Trophoblast cell (in vitro differentiated cells and primary cell): ENCODE data around the gene SHROOM3.
A peak's percentile ranks its signal among the peaks of the same experiment; 100 is the strongest.

Experiments
- DNase-seq, 2 donors: peaks; one replicate each; pipeline ENCODE4 v3.0.0-alpha.2; 2016
- H2AFZ ChIP-seq: 2 replicates; pipeline ENCODE4 v1.6.1; 2013; ENCODE audit warnings: low read length, moderate library complexity, mild to moderate bottlenecking; ENCODE audit not compliant: insufficient read depth, poor library complexity
- H2AK5ac ChIP-seq: 2 replicates; pipeline ENCODE4 v1.6.1; 2013; ENCODE audit warnings: mild to moderate bottlenecking, low read length
- H2BK120ac ChIP-seq: 2 replicates; pipeline ENCODE4 v1.6.1; 2013; ENCODE audit warnings: low read length, mild to moderate bottlenecking, moderate library complexity; ENCODE audit not compliant: insufficient read depth, poor library complexity
- H2BK12ac ChIP-seq: 2 replicates; pipeline ENCODE4 v1.6.1; 2013; ENCODE audit warnings: mild to moderate bottlenecking, low read length, moderate library complexity
- H2BK5ac ChIP-seq: 2 replicates; pipeline ENCODE4 v1.6.1; 2013; ENCODE audit warnings: low read length, low read depth, moderate library complexity, mild to moderate bottlenecking; ENCODE audit not compliant: poor library complexity
- H3K14ac ChIP-seq: 2 replicates; pipeline ENCODE4 v1.6.1; 2013; ENCODE audit warnings: mild to moderate bottlenecking, low read length
- H3K18ac ChIP-seq: 2 replicates; pipeline ENCODE4 v1.6.1; 2013; ENCODE audit warnings: mild to moderate bottlenecking, low read length
- H3K23ac ChIP-seq: 2 replicates; pipeline ENCODE4 v1.6.1; 2013; ENCODE audit warnings: low read length
- H3K27ac ChIP-seq: 2 replicates; pipeline ENCODE4 v1.5.1; 2013; ENCODE audit warnings: low read depth, mild to moderate bottlenecking, inconsistent platforms, low read length, moderate library complexity
- H3K27me3 ChIP-seq: 2 replicates; pipeline ENCODE4 v1.6.1; 2013; ENCODE audit warnings: inconsistent platforms, mild to moderate bottlenecking, low read length, moderate library complexity; ENCODE audit not compliant: insufficient read depth
- H3K36me3 ChIP-seq, 2 experiments: 1 replicate in 1 of 2; 2 replicates in 1 of 2; pipeline ENCODE4 v1.6.1; 2013; ENCODE audit warnings: low read length in 2 of 2, mild to moderate bottlenecking in 2 of 2, moderate library complexity in 1 of 2; ENCODE audit not compliant: insufficient read depth in 2 of 2, control insufficient read depth in 1 of 2
- H3K4ac ChIP-seq: 2 replicates; pipeline ENCODE4 v1.6.1; 2013; ENCODE audit warnings: low read depth, mild to moderate bottlenecking, low read length, moderate library complexity
- H3K4me1 ChIP-seq, 2 experiments: 1 replicate in 1 of 2; 2 replicates in 1 of 2; pipeline ENCODE4 v1.6.1; 2013; ENCODE audit warnings: low read length in 2 of 2, mild to moderate bottlenecking in 2 of 2, moderate library complexity in 1 of 2; ENCODE audit not compliant: insufficient read depth in 2 of 2, control insufficient read depth in 1 of 2
- H3K4me2 ChIP-seq: 2 replicates; pipeline ENCODE4 v1.6.1; 2013; ENCODE audit warnings: inconsistent platforms, mild to moderate bottlenecking, low read length, moderate library complexity
- H3K4me3 ChIP-seq: 2 replicates; pipeline ENCODE4 v1.5.1; 2013; ENCODE audit warnings: mild to moderate bottlenecking, low read depth, low read length, inconsistent platforms
- H3K79me1 ChIP-seq: one replicate; pipeline ENCODE4 v1.6.1; 2013; ENCODE audit warnings: low read length
- H3K79me2 ChIP-seq: 2 replicates; pipeline ENCODE4 v1.6.1; 2013; ENCODE audit warnings: low read length, mild to moderate bottlenecking; ENCODE audit not compliant: control insufficient read depth, insufficient read depth, poor library complexity
- H3K9ac ChIP-seq: 2 replicates; pipeline ENCODE4 v1.6.1; 2013; ENCODE audit warnings: mild to moderate bottlenecking, low read length
- H3K9me3 ChIP-seq: 2 replicates; pipeline ENCODE4 v1.6.1; 2013; ENCODE audit warnings: low read depth, mild to moderate bottlenecking, control low read depth, inconsistent platforms, low read length; ENCODE audit not compliant: insufficient read depth
- H4K12ac ChIP-seq: 2 replicates; pipeline ENCODE4 v1.6.1; 2013; ENCODE audit warnings: low read depth, mild to moderate bottlenecking, low read length, moderate library complexity
- H4K8ac ChIP-seq: 2 replicates; pipeline ENCODE4 v1.6.1; 2013; ENCODE audit warnings: low read depth, mild to moderate bottlenecking, low read length, moderate library complexity
- H4K91ac ChIP-seq: one replicate; pipeline ENCODE4 v1.6.1; 2013; ENCODE audit warnings: low read depth, mild to moderate bottlenecking, low read length, moderate library complexity
- whole genome bisulfite sequencing: extraction: QIAGEN DNeasy Blood & Tissue Kit; methylation state at CpG from one replicate; pipeline ENCODE4 v1.1.7; 2013; ENCODE audit warnings: missing lambda C conversion rate; ENCODE audit not compliant: insufficient read length, insufficient coverage; ENCODE audit errors: extremely low coverage; 5-methylcytosine and 5-hydroxymethylcytosine counted together

The SHROOM3 gene

GRCh38 chr4:76470532-76470931 is 35.5 kb downstream of the SHROOM3 start:
- H3K4me3 ChIP-seq, result no peak overlapping the region
- WGBS, result no CpG with 5 or more reads among the region's 1 CpG
- no peak for DNase-seq

GRCh38 chr4:76476571-76476970 is 41.5 kb downstream of the SHROOM3 start:
- H3K9ac ChIP-seq, result no peak overlapping the region
- H2BK12ac ChIP-seq, result no peak overlapping the region

More at GRCh38 chr4:76470532-76470931, 35.5 kb downstream of the SHROOM3 start:
- Histone ChIP-seq H3K79me2 (peaks cover 2% of the 10 kb centered on the region), H4K8ac (no peak overlapping the region), H3K4me1 (no peaks in the 10 kb centered on the region), H3K27me3 (no peaks in the 10 kb centered on the region), H3K27ac (no peak overlapping the region), H3K14ac (no peak overlapping the region), H4K12ac (no peak overlapping the region), H3K9me3 (no peaks in the 10 kb centered on the region), H2AFZ (no peak overlapping the region), H3K9ac (no peak overlapping the region), H2BK5ac (no peak overlapping the region), H4K91ac (no peak overlapping the region), H3K79me1 (no peaks in the 10 kb centered on the region), H2BK120ac (no peak overlapping the region), H3K23ac (no peak overlapping the region), H3K4me2 (no peak overlapping the region), H2BK12ac (no peak overlapping the region), H3K36me3 (no peaks in the 10 kb centered on the region), H3K18ac (no peak overlapping the region), H2AK5ac (no peak overlapping the region), H3K4ac (no peak overlapping the region)

GRCh38 chr4:76484654-76485053 is 49.6 kb downstream of the SHROOM3 start:
- no peak overlapping the region for H2BK5ac ChIP-seq
- no CpG with 5 or more reads among the region's 3 CpGs for WGBS

More at GRCh38 chr4:76476571-76476970, 41.5 kb downstream of the SHROOM3 start:
- no peak overlapping the region for H4K8ac ChIP-seq
- peak in 1 of 2 donors; percentile 20 for DNase-seq
- H3K4ac ChIP-seq, result no peak overlapping the region
- H3K4me3 ChIP-seq, result no peak overlapping the region
- H4K12ac ChIP-seq, result no peak overlapping the region
- H3K27me3 ChIP-seq, result no peaks in the 10 kb centered on the region
- H3K4me2 ChIP-seq, result no peak overlapping the region
- no peak overlapping the region for H3K23ac ChIP-seq
- H2AK5ac ChIP-seq, result no peak overlapping the region
- H3K18ac ChIP-seq, result no peak overlapping the region
- H3K27ac ChIP-seq, result no peak overlapping the region
- no peaks in the 10 kb centered on the region for H3K79me2 ChIP-seq
- no peaks in the 10 kb centered on the region for H3K4me1 ChIP-seq
- peaks cover 2 to 3% of the 10 kb centered on the region in 2 experiments for H3K36me3 ChIP-seq
- no peak overlapping the region for H4K91ac ChIP-seq
- no peak overlapping the region for H2AFZ ChIP-seq
- no CpG with 5 or more reads among the region's 1 CpG for WGBS
- no peak overlapping the region for H3K14ac ChIP-seq
- no peaks in the 10 kb centered on the region for H3K79me1 ChIP-seq
- no peak overlapping the region for H2BK120ac ChIP-seq
- H3K9me3 ChIP-seq, result peaks cover 2% of the 10 kb centered on the region
- H2BK5ac ChIP-seq, result no peak overlapping the region

GRCh38 chr4:76485450-76485849 is 50.4 kb downstream of the SHROOM3 start:
- WGBS, result no CpG with 5 or more reads among the region's 3 CpGs

More at GRCh38 chr4:76484654-76485053, 49.6 kb downstream of the SHROOM3 start:
- Histone ChIP-seq H3K27me3 (no peaks in the 10 kb centered on the region), H2AFZ (no peak overlapping the region), H2BK120ac (no peak overlapping the region), H4K8ac (no peak overlapping the region), H4K91ac (no peak overlapping the region), H2AK5ac (no peak overlapping the region), H3K4me2 (no peak overlapping the region), H3K4me3 (no peak overlapping the region), H3K79me2 (no peaks in the 10 kb centered on the region), H3K18ac (no peak overlapping the region), H3K4ac (no peak overlapping the region), H4K12ac (no peak overlapping the region), H3K79me1 (no peaks in the 10 kb centered on the region), H3K23ac (no peak overlapping the region), H3K27ac (no peak overlapping the region), H2BK12ac (peak overlapping the region; percentile 27), H3K14ac (no peak overlapping the region), H3K4me1 (no peaks in the 10 kb centered on the region), H3K9me3 (no peaks in the 10 kb centered on the region), H3K36me3 (no peaks in the 10 kb centered on the region), H3K9ac (no peak overlapping the region)
- no peak for DNase-seq

More at GRCh38 chr4:76485450-76485849, 50.4 kb downstream of the SHROOM3 start:
- Histone ChIP-seq H3K9me3 (no peaks in the 10 kb centered on the region), H3K4ac (no peak overlapping the region), H3K79me1 (no peaks in the 10 kb centered on the region), H4K91ac (no peak overlapping the region), H4K12ac (no peak overlapping the region), H3K4me2 (no peak overlapping the region), H4K8ac (no peak overlapping the region), H2BK5ac (no peak overlapping the region), H2AK5ac (no peak overlapping the region), H3K4me3 (no peak overlapping the region), H3K27ac (no peak overlapping the region), H3K4me1 (no peaks in the 10 kb centered on the region), H3K79me2 (no peaks in the 10 kb centered on the region), H3K14ac (no peak overlapping the region), H2BK120ac (no peak overlapping the region), H2AFZ (no peak overlapping the region), H3K9ac (no peak overlapping the region), H3K36me3 (no peaks in the 10 kb centered on the region), H3K18ac (no peak overlapping the region), H2BK12ac (no peak overlapping the region), H3K27me3 (no peaks in the 10 kb centered on the region), H3K23ac (no peak overlapping the region)
- DNase-seq, result peak in 1 of 2 donors; percentile 9
